T-helper 17 cell (primary cell): ENCODE data around the gene SOCS7. TPM values are rescaled to one million over a fixed set of nuclear protein-coding genes. Genes with fewer than 3 reads are reported as not detected.

ENCODE experiments used
- ATAC-seq: fragments of 150-1000 bp; cut with Tn5 transposase; 2 replicates; pipeline ENCODE4 v1.10.0; 2021; ENCODE audit warnings: mild to moderate bottlenecking, moderate library complexity
- DNase-seq, 3 donors: peaks; one replicate each; pipeline versions ENCODE4 v3.0.0 to v3.0.0-alpha.2; 2020 to 2021
- H3K9me3 ChIP-seq: one replicate; pipeline ENCODE4 v1.7.0; 2013; ENCODE audit warnings: low read length, mild to moderate bottlenecking; ENCODE audit not compliant: control insufficient read depth, poor library complexity, severe bottlenecking
- H3K27ac Mint-ChIP-seq: one replicate; pipeline ENCODE4 v1.8.0; 2022; ENCODE audit warnings: mild to moderate bottlenecking, moderate library complexity, mixed read lengths
- H3K27me3 Mint-ChIP-seq: one replicate; pipeline ENCODE4 v1.8.0; 2022; ENCODE audit warnings: mixed read lengths
- H3K36me3 Mint-ChIP-seq: one replicate; pipeline ENCODE4 v1.8.0; 2022; ENCODE audit warnings: low read depth, mixed read lengths
- H3K4me1 Mint-ChIP-seq: one replicate; pipeline ENCODE4 v1.8.0; 2022; ENCODE audit warnings: mild to moderate bottlenecking, mixed read lengths
- H3K4me3 Mint-ChIP-seq: one replicate; pipeline ENCODE4 v1.8.0; 2022; ENCODE audit warnings: mild to moderate bottlenecking, moderate library complexity, mixed read lengths
- total RNA-seq, 4 donors: library from RNA in 2 of 4; stranded (reverse) in 2 of 4; gene quantifications; one replicate each; pipeline ENCODE4 v1.2.3 and lab custom pipeline; 2022 to 2026

The SOCS7 gene
- total RNA-seq, 2 donors from 2014 or later = 15.5 to 18.7 TPM

DNA sequence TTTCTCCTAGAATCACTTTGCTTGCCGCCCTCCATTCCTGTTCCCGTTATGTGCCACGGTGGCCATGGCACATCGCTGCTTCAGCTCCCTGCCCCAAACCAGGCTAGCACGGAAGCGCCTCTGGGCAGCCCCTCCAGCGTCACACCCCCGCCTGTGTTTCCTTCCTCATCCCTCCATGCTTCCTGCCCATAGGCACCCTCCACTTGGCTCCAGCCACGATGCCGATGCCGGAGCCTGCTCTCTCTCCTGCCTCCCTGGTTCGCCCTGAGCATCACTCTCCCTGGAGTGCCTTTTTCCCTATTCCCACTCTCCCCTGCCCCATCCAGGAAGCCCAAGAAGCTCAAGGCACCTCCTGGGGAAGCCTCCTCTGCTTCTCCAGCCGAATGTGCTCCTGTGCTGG is 73.4 kb downstream of the SOCS7 start:
- DNase-seq (no peak), ATAC-seq (no peak)
- H3K4me3 Mint-ChIP-seq = no peak overlapping the region
- peaks cover 55% of the 10 kb centered on the region for H3K27me3 Mint-ChIP-seq
- peaks cover 2% of the 10 kb centered on the region for H3K36me3 Mint-ChIP-seq
- H3K9me3 ChIP-seq = no peaks in the 10 kb centered on the region
- H3K4me1 Mint-ChIP-seq = peaks cover 14% of the 10 kb centered on the region
- H3K27ac Mint-ChIP-seq = peak overlapping the region; percentile 54

DNA sequence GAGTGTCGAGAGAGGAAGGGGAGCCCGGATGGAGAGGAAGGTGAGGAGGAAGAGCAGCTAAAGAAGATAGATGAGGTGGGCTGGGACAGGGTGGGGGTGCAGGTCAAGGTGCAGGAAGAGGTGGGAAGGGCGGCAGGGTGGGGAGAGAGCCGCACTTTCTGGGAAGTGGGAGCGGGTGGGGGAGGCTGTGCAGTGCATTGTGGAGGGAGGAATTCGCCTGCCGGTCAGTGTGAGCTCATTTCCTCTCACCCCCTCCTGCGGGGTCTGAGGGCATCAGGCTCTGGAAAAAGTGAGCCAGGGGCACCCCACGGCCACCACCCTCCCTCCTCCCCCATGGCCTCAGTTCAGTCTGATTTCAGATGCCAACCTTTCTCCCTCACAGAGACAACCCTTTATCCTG is 74.1 kb downstream of the SOCS7 start:
- DNase-seq (no peak), ATAC-seq (no peak)
- H3K4me3 Mint-ChIP-seq = no peak overlapping the region
- H3K27me3 Mint-ChIP-seq = peaks cover 49% of the 10 kb centered on the region
- peaks cover 14% of the 10 kb centered on the region for H3K4me1 Mint-ChIP-seq
- H3K9me3 ChIP-seq = no peaks in the 10 kb centered on the region
- peaks cover 2% of the 10 kb centered on the region for H3K36me3 Mint-ChIP-seq
- peak overlapping the region; percentile 54 for H3K27ac Mint-ChIP-seq

DNA sequence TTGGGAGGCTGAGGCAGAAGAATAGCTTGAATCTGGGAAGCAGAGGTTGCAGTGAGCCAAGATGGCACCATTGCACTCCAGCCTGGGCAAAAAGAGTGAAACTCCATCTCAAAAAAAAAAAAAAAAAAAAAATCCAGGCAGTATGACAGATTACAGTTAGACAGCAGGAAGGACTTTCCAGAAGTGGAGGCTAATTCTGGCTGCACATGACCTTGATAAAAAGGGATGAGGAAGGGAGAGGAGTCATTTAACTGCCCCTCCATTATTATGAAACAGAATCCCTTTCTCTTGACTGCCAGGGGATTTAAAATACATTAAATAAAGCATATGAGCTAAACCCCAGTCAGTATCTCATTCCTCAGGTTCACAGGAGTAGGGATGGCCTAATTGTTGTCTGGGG is 74.8 kb downstream of the SOCS7 start:
- H3K36me3 Mint-ChIP-seq = peaks cover 2% of the 10 kb centered on the region
- ATAC-seq (no peak), DNase-seq (no peak)
- H3K27ac Mint-ChIP-seq = no peak overlapping the region
- H3K27me3 Mint-ChIP-seq = peaks cover 44% of the 10 kb centered on the region
- no peak overlapping the region for H3K4me3 Mint-ChIP-seq
- H3K4me1 Mint-ChIP-seq = peaks cover 14% of the 10 kb centered on the region
- no peaks in the 10 kb centered on the region for H3K9me3 ChIP-seq

DNA sequence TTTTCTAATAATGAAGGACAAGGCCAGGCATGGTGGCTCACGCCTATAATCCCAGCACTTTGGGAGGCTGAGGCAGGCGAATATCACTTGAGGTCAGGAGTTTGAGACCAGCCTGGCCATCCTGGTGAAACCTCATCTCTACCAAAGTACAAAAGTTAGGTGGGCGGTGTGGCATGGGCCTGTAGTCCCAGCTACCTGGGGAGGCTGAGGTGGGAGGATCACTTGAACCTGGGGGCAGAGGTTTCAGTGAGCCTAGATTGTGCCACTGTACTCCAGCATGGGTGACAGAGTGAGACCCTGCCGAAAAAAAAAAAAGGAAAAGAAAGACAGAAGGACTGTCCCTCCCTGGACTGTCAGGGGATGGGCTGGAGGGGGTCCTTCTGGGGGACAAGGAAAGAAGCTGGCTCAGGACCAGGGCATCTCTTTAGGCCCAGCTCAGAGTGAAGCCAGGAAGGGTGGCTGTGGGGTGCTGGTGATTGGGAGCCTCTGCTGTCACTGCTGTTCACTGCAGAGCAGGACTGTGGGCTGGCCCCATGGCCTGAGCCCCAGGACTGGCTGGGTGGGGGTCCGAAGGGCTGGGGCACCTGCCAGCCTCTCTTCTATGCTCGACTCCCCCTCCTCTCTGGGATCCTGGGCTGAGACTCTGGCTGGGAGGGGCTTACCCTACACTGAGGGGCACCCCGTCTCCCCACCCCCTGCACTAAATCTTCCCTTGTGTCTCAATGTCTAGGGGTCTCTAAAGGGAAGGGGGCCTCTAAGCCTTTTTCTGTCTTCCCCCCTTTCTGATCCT is 75.7 kb downstream of the SOCS7 start:
- DNase-seq = no peak
- Mint-ChIP-seq H3K27me3 (peaks cover 35% of the 10 kb centered on the region), H3K27ac (peak overlapping the region; percentile 51)

DNA sequence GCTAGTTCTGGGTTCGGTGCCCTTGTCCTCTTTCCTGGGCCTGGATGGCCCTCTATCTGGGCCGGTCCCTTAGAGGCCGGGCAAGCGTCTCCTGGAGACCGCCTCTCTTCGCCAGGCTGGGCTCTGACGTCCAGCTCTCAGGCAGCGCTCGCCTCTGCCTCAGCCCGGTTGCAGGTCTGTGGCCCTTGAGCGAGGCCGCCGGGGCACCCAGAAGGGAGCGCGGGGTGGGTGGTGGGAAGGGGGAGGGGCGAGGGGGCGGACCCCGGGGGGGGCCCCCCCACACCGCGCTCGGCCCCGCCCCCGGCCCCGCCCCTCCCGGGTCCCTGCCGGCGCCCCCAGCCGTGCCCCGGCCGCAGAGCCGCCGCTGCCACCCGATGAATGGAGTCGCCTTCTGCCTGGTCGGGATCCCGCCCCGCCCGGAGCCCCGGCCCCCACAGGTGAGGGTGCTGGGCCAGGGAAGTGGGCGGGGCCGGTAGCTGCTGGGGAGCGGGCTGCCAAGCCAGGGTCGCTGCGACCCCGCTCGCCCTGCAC is 76.5 kb downstream of the SOCS7 start, which contains the start of gene ARHGAP23:
Gene ARHGAP23 (plus strand): TSS at position 353 of the 531 bp plus-strand sequence. CDS start 22 bp downstream, at position 375.
- Mint-ChIP-seq H3K27ac (peak within 1 kb of the TSS; percentile 51), H3K4me3 (peak within 1 kb of the TSS; percentile 79), H3K27me3 (peaks cover 27% of the 10 kb centered on the region), H3K36me3 (peaks cover 2% of the 10 kb centered on the region), H3K4me1 (peaks cover 14% of the 10 kb centered on the region)
- DNase-seq = peak in 2 of 3 donors; percentile 45 to 49
- no peaks in the 10 kb centered on the region for H3K9me3 ChIP-seq
- peak; percentile 59 for ATAC-seq

More for the DNA sequence above, 75.7 kb downstream of the SOCS7 start:
- no peaks in the 10 kb centered on the region for H3K9me3 ChIP-seq
- ATAC-seq = no peak
- Mint-ChIP-seq H3K36me3 (peaks cover 2% of the 10 kb centered on the region), H3K4me1 (peaks cover 14% of the 10 kb centered on the region), H3K4me3 (peak overlapping the region; percentile 79)

DNA sequence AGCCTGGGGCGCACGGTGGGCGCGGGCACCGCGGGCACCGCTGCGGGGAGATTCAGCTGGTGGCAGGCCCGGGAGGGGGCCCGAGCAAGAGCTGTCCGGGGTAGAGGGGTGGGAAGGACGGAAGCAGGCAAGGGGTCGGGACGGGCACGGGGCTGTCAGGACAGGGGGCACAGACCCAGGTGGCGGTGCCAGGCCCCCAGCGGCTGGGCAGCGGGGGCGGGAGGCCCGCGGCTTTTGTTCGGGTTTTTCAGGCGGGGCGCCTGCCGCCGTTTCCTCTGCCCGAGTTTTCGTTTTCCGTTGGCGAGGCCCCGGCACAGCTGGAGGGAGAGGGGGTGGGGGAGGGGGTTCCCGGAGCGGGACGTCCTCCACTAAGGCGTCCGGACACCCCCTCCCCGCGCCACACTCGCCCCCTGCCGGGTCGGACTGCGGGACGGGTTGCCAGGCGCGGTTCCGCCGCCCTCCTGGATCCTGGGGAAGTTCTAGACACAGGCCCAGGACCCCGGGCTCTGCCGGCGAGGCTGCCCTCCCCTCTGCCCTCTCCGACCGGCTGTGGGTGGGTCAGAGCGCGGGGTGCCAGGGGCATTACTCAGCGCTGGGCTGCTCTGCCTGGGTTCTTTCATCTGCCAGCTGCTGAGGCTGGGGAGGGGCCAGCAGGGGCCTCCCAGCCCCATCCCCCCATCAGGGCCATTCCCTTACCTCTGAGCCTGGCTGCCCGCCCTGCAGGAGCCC is 77.2 kb downstream of the SOCS7 start:
- no peak for DNase-seq
- H3K9me3 ChIP-seq = no peaks in the 10 kb centered on the region
- Mint-ChIP-seq H3K27me3 (peaks cover 21% of the 10 kb centered on the region), H3K36me3 (peaks cover 2% of the 10 kb centered on the region), H3K4me3 (peak overlapping the region; percentile 79), H3K27ac (no peak overlapping the region), H3K4me1 (peaks cover 11% of the 10 kb centered on the region)
- ATAC-seq = peak; percentile 25

DNA sequence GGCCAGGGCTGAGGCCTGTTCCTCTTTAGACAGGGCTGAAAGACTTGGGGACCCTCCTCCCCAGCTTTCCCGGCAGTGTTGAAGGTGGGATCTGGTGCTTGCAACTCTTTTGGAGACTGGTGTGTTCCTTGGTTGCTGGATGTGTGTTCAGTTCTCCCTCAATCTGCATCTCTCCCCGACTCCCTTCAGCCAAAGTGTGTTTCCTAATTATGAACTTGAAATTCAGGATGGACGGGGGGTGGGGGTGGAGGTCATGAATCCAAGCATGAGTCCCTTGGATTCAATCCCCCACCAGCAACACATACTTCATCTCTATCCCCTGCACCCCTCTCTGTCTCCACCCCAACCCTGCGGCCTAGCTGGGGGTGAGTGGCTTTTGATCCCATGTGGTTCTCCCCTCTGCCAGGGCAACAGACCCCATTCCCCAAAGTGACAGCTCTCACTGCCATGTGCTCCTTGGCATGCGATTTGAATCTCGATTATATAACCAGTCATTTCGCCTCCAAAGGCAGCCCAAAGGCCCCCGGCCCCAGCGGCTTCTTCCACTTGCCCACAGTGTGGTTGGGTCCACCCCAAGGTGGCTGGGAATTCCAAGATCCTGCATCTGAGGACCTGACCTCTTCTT is 77.9 kb downstream of the SOCS7 start:
- Mint-ChIP-seq H3K4me3 (peak overlapping the region; percentile 79), H3K4me1 (peaks cover 11% of the 10 kb centered on the region), H3K27me3 (peaks cover 16% of the 10 kb centered on the region), H3K36me3 (peaks cover 2% of the 10 kb centered on the region), H3K27ac (peak overlapping the region; percentile 2)
- ATAC-seq (no peak), DNase-seq (no peak)
- no peaks in the 10 kb centered on the region for H3K9me3 ChIP-seq

DNA sequence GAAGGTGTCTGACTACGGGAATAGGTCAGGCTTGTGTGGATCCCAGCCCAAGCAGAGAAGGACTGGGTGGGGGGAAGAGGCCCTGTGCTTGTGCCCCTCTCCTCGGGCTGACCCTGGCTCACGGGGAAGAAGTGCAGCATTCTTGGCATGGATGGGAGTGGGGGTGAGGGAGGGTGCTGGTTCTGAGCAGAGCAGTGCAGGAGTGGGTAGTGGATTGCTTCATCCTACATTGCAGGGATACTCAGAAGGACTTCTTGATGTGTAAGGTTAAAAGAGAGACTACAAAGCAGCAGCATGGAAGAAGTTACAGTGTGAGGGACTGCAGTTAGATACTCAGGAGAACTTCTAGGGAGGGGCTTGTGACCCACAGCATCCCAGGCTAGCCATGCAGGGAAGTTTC is 78.7 kb downstream of the SOCS7 start:
- DNase-seq (no peak), ATAC-seq (no peak)
- Mint-ChIP-seq H3K36me3 (peaks cover 2% of the 10 kb centered on the region), H3K27ac (peak overlapping the region; percentile 2), H3K4me1 (peaks cover 9% of the 10 kb centered on the region), H3K27me3 (peaks cover 9% of the 10 kb centered on the region), H3K4me3 (peak overlapping the region; percentile 79)
- no peaks in the 10 kb centered on the region for H3K9me3 ChIP-seq

DNA sequence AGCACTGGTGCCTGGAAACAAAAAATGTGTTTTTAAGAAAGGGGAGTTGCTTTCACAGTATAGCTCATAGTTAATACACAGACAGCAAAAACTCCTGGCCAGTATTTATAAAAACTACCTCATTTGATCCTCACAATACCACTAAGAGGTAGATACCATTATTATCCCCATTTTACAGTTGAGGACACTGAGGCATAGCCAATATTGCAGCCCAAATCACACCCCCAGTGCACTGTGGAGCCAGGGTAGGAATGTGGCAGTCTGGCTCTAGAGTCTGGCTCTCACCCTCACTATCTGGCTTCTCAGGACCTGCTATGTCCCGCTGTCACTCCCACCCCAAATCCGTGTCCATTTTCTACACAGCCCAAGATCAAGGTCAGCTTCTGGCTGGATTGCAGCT is 79.2 kb downstream of the SOCS7 start:
- DNase-seq (no peak), ATAC-seq (no peak)
- Mint-ChIP-seq H3K36me3 (peaks cover 2% of the 10 kb centered on the region), H3K27me3 (peaks cover 5% of the 10 kb centered on the region), H3K4me1 (peaks cover 7% of the 10 kb centered on the region), H3K4me3 (no peak overlapping the region), H3K27ac (peak overlapping the region; percentile 60)
- no peaks in the 10 kb centered on the region for H3K9me3 ChIP-seq

DNA sequence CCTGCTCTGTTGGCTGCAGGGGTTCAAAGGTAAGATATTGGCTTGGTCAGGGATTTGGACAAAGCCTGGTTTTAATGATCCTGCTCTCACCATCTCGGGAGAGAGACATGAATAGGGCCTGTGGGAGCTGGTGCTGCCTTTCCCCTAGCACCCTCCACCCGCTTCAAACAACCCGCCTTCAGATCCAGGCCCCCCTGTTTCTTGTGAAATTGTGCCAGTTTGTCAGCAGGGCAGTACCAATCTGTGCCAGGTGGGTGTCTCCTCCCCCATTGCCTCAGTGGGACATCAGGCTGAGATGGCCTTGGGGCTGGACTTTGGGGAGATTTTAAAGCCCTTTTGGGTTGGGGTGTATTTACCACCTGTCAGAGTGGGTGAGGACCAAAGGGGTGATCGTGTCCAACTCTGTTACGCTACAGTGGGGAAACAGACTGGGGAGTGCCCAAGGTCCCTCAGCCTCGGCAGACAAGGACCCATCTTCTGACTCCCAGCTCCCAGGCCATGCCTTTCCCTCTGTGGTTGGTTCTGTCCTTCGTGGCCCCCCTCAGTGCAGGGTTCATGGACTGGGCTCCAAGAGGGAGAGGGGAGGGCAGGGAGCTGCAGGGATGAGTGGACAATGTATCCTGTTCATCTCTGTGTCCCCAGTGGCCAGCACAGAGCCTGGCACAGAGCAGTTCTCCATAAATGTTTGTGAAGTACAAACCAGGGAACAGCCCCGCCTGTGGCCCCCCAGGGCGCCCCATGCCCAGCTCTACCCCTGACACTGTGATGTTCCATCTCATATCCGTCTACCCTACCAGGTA is 79.9 kb downstream of the SOCS7 start:
- no peak overlapping the region for H3K4me3 Mint-ChIP-seq
- H3K9me3 ChIP-seq = no peaks in the 10 kb centered on the region
- H3K4me1 Mint-ChIP-seq = peaks cover 7% of the 10 kb centered on the region
- peaks cover 2% of the 10 kb centered on the region for H3K36me3 Mint-ChIP-seq
- no peak for DNase-seq
- peak overlapping the region; percentile 60 for H3K27ac Mint-ChIP-seq
- ATAC-seq = no peak
- H3K27me3 Mint-ChIP-seq = peaks cover 5% of the 10 kb centered on the region

DNA sequence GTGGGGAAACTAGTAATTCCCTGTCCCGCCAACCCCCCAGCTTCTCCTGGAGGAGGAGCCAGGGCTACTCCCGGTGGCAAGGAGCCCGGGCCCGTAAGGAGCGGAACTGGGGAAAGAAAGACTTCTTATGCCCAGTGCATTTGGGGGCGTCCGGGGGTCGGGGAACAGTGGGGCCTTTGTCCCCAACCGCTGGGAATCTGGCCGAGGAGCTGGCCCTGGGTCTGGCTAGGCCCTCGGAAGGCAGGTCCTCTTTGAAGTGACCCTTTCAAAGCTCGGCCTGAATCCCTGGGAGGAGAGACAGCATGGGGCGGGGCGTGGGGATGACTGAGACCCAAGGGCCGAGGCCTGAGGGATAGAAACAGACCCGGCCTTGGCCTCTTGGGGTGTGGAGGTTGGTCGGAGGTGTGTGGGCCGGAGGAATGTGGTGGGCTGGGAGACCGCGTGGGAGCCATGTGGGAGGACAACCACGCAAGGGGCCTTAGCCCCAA is 82.6 kb downstream of the SOCS7 start:
- DNase-seq (no peak), ATAC-seq (no peak)
- Mint-ChIP-seq H3K27me3 (no peaks in the 10 kb centered on the region), H3K27ac (no peak overlapping the region), H3K4me3 (no peak overlapping the region), H3K36me3 (no peaks in the 10 kb centered on the region), H3K4me1 (peaks cover 2% of the 10 kb centered on the region)
- H3K9me3 ChIP-seq = no peaks in the 10 kb centered on the region

DNA sequence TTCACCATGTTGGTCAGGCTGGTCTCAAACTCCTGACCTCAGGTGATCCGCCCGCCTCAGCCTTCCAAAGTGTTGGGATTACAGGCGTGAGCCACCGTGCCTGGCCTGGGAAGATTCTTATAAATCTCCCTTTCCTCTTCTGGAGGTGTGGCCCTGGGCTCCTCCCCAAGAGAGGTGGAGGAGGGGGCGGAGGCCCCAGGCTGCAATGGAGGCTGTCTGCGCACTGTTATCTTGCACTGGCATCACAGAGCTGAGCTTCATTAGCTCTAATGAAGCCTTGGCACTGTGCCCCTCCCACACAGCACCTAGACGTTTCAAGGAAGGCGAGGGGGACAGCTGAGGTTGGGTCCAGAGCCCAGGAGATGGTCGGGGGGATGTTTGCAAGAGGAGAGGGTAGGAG is 84.2 kb downstream of the SOCS7 start:
- Mint-ChIP-seq H3K27me3 (no peaks in the 10 kb centered on the region), H3K4me1 (no peaks in the 10 kb centered on the region), H3K36me3 (no peaks in the 10 kb centered on the region), H3K4me3 (no peak overlapping the region), H3K27ac (no peak overlapping the region)
- ATAC-seq (no peak), DNase-seq (no peak)
- no peaks in the 10 kb centered on the region for H3K9me3 ChIP-seq
